Measurements from ENCODE around the gene TRIM9. TPM values are rescaled to one million over a fixed set of nuclear protein-coding genes. Genes with fewer than 3 reads are reported as not detected.

The TRIM9 gene
- total and polyA plus RNA-seq, 2 of the 4 experiments (the other 2 are of a cell fraction), result under 0.01 to 0.09 TPM

DNA sequence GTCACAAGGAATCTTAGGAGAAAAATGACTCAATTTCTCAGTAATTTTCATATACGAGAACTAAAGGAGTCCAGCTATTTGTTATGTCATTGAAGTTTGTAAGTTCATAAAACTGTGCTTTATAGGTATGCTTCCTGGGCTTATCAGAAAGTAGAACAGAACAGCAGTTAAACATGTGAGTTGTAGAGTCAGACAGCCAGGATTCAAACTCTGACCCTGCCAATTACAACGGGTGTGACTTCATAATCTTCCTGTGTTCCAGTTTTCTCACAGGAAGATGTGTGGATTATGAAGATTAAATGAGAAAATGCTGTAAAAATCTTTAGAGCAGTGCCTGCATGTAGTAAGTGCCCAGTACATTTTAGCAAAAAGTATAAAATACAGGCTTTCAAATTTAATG is 8.9 kb downstream of the TRIM9 start:
- no peak overlapping the region for H3K56ac ChIP-seq (ENCODE audit: extremely low read depth, insufficient read depth, low read length)
- WGBS, 2 experiments (ENCODE audit: extremely low coverage in 2 of 2, insufficient read length in 1 of 2), result 20% methylated on average over 1 of the region's 2 CpGs; no CpG with 5 or more reads in 1 of the 2 experiments
- CTCF ChIA-PET, result no interaction called here
- peaks cover 21% of the 10 kb centered on the region for H3K27me3 ChIP-seq (ENCODE audit: control insufficient read depth, insufficient read depth, low read length)
- no peaks in the 10 kb centered on the region for H3K9me3 ChIP-seq (ENCODE audit: control insufficient read depth, insufficient read depth, low read length)
- no peak overlapping the region for H3K4me3 ChIP-seq (ENCODE audit: insufficient read depth, low read depth, low read length)
- H2BK15ac ChIP-seq (ENCODE audit: low read depth, low read length), result no peak overlapping the region
- no peak overlapping the region for H4K91ac ChIP-seq (ENCODE audit: insufficient read depth, low read depth, low read length)
- ATAC-seq (ENCODE audit: low read depth), result no peak
- H4K20me1 ChIP-seq (ENCODE audit: insufficient read depth, low read length), result no peaks in the 10 kb centered on the region
- H2AFZ ChIP-seq (replicated peaks; ENCODE audit: low read length, poor library complexity), result no peak overlapping the region
- H3K4ac ChIP-seq (ENCODE audit: low read depth, low read length), result no peak overlapping the region
- no peaks in the 10 kb centered on the region for H3K9me1 ChIP-seq (ENCODE audit: insufficient read depth, low read length)
- no peak overlapping the region for H3K9ac ChIP-seq (ENCODE audit: low read depth, low read length)
- intact Hi-C loops (cut with micrococcal nuclease) (no loop called here), dilution Hi-C loops (cut with HindIII; ENCODE audit: low sequenced_read_pairs, unreplicated experiment) (no loop called here), in situ Hi-C loops (cut with MboI; ENCODE audit: low sequenced_read_pairs) (no loop called here)
- no peaks in the 10 kb centered on the region for H3K4me1 ChIP-seq (ENCODE audit: control insufficient read depth, insufficient read depth, low read length)
- H4K5ac ChIP-seq (ENCODE audit: low read depth, low read length), result no peak overlapping the region
- POLR2A ChIA-PET (ENCODE audit: unreplicated experiment), result no interaction called here
- H3K23ac ChIP-seq (ENCODE audit: low read depth, low read length), result no peak overlapping the region
- H4K8ac ChIP-seq (ENCODE audit: low read depth in 2 of 2, low read length in 2 of 2), result no peak overlapping the region
- H3K36me3 ChIP-seq (ENCODE audit: control insufficient read depth, insufficient read depth, low read length), result no peaks in the 10 kb centered on the region
- no peak overlapping the region for H3K27ac ChIP-seq (ENCODE audit: insufficient read depth, low read length)
- no peak for DNase-seq
- H3K79me1 ChIP-seq (ENCODE audit: low read depth in 1 of 2, low read length in 2 of 2), result no peaks in the 10 kb centered on the region
- H3K18ac ChIP-seq (ENCODE audit: low read depth, low read length), result no peak overlapping the region
- no peak overlapping the region for H3K14ac ChIP-seq (replicated peaks; ENCODE audit: low read depth, low read length)
- no peak overlapping the region for H2BK20ac ChIP-seq (ENCODE audit: low read depth, low read length)
- no peak overlapping the region for H2AK9ac ChIP-seq (replicated peaks; ENCODE audit: low read depth, low read length, poor library complexity)
- no peak overlapping the region for H2AK5ac ChIP-seq (ENCODE audit: low read depth, low read length)
- no peak overlapping the region for H2BK120ac ChIP-seq (ENCODE audit: low read depth, low read length)
- BruUV-seq (replicated peaks), result no TSS peak
- TF ChIP-seq MAZ (IDR thresholded peaks at IDR 0.05; ENCODE audit: borderline replicate concordance, low read depth, low read length) (no peak), CHD1 (IDR thresholded peaks at IDR 0.05; ENCODE audit: low read depth, low read length) (no peak), MAFK (IDR thresholded peaks at IDR 0.05; ENCODE audit: low read depth, low read length) (no peak), RFX5 (IDR thresholded peaks at IDR 0.05; ENCODE audit: low read depth, low read length) (no peak), FOS (IDR thresholded peaks at IDR 0.05; ENCODE audit: low read depth, low read length) (no peak), RAD21 (IDR thresholded peaks at IDR 0.05; ENCODE audit: low read length) (no peak), POLR2A (IDR thresholded peaks at IDR 0.05; ENCODE audit: low read depth, low read length) (no peak), CEBPB (IDR thresholded peaks at IDR 0.05; ENCODE audit: low read depth, low read length) (no peak), MXI1 (IDR thresholded peaks at IDR 0.05; ENCODE audit: borderline replicate concordance, low read depth, low read length) (no peak)
- TF ChIP-seq, protein P1, sequence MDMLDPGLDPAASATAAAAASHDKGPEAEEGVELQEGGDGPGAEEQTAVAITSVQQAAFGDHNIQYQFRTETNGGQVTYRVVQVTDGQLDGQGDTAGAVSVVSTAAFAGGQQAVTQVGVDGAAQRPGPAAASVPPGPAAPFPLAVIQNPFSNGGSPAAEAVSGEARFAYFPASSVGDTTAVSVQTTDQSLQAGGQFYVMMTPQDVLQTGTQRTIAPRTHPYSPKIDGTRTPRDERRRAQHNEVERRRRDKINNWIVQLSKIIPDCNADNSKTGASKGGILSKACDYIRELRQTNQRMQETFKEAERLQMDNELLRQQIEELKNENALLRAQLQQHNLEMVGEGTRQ (IDR thresholded peaks at IDR 0.05; ENCODE audit: low read depth, low read length), result no peak
- TF ChIP-seq, protein P2, sequence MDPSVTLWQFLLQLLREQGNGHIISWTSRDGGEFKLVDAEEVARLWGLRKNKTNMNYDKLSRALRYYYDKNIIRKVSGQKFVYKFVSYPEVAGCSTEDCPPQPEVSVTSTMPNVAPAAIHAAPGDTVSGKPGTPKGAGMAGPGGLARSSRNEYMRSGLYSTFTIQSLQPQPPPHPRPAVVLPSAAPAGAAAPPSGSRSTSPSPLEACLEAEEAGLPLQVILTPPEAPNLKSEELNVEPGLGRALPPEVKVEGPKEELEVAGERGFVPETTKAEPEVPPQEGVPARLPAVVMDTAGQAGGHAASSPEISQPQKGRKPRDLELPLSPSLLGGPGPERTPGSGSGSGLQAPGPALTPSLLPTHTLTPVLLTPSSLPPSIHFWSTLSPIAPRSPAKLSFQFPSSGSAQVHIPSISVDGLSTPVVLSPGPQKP (IDR thresholded peaks at IDR 0.05; ENCODE audit: borderline replicate concordance, low read depth, low read length), result no peak
- TF ChIP-seq, protein P3, sequence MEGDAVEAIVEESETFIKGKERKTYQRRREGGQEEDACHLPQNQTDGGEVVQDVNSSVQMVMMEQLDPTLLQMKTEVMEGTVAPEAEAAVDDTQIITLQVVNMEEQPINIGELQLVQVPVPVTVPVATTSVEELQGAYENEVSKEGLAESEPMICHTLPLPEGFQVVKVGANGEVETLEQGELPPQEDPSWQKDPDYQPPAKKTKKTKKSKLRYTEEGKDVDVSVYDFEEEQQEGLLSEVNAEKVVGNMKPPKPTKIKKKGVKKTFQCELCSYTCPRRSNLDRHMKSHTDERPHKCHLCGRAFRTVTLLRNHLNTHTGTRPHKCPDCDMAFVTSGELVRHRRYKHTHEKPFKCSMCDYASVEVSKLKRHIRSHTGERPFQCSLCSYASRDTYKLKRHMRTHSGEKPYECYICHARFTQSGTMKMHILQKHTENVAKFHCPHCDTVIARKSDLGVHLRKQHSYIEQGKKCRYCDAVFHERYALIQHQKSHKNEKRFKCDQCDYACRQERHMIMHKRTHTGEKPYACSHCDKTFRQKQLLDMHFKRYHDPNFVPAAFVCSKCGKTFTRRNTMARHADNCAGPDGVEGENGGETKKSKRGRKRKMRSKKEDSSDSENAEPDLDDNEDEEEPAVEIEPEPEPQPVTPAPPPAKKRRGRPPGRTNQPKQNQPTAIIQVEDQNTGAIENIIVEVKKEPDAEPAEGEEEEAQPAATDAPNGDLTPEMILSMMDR (conservative IDR thresholded peaks at IDR 0.05; ENCODE audit: low read depth, low read length), result no peak
- H2BK5ac ChIP-seq (ENCODE audit: low read depth, low read length, poor library complexity, severe bottlenecking), result no peak overlapping the region
- H3K4me2 ChIP-seq (ENCODE audit: low read depth, low read length), result no peak overlapping the region

Data from IMR-90 (cell line).